ENCODE data around the gene TSHZ1.

The TSHZ1 gene

GRCh38 chr18:75221897-75222296 is 11.3 kb downstream of the TSHZ1 start:
- DNase-seq (ENCODE audit: low read depth in 2 of 2): no peak

- no peak for DNase-seq (ENCODE audit: low read depth in 2 of 2)
Observed at GRCh38 chr18:75222407-75222806, 11.8 kb downstream of the TSHZ1 start.

- DNase-seq (ENCODE audit: low read depth in 2 of 2): no peak
Observed at GRCh38 chr18:75223687-75224347, 13.2 kb downstream of the TSHZ1 start.

DNA sequence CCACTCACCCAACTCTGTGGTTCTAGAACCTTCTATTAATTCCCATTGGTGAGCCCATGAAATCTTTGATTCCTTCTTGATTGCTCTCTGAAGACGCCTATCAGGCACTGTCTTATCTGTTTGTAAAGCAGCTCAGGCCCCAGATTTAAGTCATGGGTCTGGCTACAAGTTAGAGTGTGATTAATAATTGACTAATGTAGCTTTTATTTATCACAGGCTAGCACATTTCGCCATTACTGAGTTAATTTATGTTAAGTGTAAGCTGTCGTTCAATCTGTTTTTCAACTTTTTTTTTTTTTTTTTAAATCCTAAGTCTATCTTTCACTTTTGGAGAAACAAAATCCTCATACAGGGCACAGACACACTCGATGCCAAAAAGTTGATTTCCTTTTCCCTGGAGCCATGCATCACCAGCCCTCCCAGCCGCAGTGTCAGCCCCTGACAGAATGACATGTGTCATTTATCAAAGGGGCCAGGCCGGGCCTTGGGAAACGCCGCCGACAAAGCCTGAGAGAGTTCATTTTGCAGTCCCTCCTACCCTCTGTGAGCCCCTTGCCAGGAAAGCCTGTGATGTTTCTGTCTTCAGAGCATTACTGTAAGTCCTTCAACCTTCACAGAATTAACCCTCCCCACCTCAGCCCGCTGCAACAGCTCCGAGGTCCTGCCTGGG is 15.8 kb downstream of the TSHZ1 start:
- DNase-seq (ENCODE audit: low read depth in 2 of 2): no peak

- DNase-seq (ENCODE audit: low read depth in 2 of 2): no peak
Observed at GRCh38 chr18:75226956-75227316, 16.3 kb downstream of the TSHZ1 start.

GRCh38 chr18:75227535-75228296 is 17.1 kb downstream of the TSHZ1 start:
- no peak for DNase-seq (ENCODE audit: low read depth in 2 of 2)

- no peak for DNase-seq (ENCODE audit: low read depth in 2 of 2)
Observed at GRCh38 chr18:75228967-75229366, 18.4 kb downstream of the TSHZ1 start.

GRCh38 chr18:75229437-75229836 is 18.8 kb downstream of the TSHZ1 start:
- DNase-seq (ENCODE audit: low read depth in 2 of 2): no peak

GRCh38 chr18:75230163-75231052 is 19.8 kb downstream of the TSHZ1 start:
- no peak for DNase-seq (ENCODE audit: low read depth in 2 of 2)

DNA sequence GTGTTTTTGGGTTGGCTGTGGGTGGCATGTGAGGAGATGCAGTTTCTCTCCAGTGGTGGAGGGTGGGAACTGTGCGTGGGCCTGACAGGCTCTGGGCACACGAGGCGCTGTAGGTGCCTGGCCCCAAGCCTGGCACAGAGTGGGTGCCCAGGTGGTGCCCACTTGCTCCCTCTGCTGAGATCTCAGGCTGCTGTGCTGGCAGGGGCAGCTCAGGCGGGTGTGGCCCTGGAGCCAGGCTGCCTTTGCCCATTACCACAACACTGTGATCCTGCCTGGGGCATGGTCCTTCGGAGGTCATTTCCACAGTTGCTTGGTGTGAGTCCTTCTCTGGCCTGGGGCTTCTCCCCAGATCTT is 20.4 kb downstream of the TSHZ1 start:
- DNase-seq (ENCODE audit: low read depth in 2 of 2): no peak

- no peak for DNase-seq (ENCODE audit: low read depth in 2 of 2)
Observed at GRCh38 chr18:75234901-75235300, 24.3 kb downstream of the TSHZ1 start.

GRCh38 chr18:75235896-75236295 is 25.3 kb downstream of the TSHZ1 start:
- DNase-seq (ENCODE audit: low read depth in 2 of 2): no peak

- no peak for DNase-seq (ENCODE audit: low read depth in 2 of 2)
Observed at GRCh38 chr18:75238100-75238499, 27.5 kb downstream of the TSHZ1 start.

DNA sequence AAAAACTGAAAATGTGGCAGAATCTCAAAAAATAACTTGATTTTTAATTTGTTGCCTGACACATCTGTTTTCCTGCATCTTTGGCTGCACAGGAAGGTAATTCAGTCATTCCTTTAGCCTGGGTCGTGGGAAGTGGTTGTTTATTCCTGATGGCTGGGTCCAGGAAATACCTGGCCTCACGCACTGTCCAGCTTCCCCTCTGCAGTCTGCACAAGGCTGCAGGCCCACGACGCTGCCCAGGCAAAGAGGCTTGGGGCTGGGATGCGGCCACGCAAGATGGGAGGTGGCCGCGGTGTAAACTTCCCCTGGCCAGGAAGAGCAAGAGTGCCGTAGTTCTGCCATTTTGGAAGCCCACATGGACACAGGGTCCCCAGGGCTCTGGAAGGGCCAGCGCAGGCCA is 28.2 kb downstream of the TSHZ1 start:
- no peak for DNase-seq (ENCODE audit: low read depth in 2 of 2)

DNA sequence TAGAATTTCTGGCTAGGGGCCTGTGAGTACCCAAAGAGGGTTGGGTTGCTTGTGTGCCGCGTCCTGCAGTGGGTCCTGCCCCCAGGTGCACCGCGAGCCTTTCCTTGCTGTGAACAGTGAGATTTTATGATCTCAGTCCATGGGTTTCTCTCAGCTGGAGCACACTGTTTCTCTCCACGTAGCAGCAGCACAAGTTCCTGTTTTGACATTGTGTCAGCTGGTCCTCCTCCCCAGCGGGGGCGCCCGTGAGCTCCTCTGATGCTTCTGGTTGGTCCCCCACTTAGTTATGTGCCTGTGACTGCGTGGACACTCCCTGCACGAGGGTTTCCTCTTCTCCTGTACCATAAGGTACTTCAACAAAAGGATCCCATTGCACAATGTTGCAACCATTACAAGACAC is 29.8 kb downstream of the TSHZ1 start:
- DNase-seq (ENCODE audit: low read depth in 2 of 2): no peak

GRCh38 chr18:75241705-75242104 is 31.1 kb downstream of the TSHZ1 start:
- DNase-seq (ENCODE audit: low read depth in 2 of 2): no peak

- DNase-seq (ENCODE audit: low read depth in 2 of 2): no peak
Observed at GRCh38 chr18:75244351-75245313, 34.0 kb downstream of the TSHZ1 start.

DNA sequence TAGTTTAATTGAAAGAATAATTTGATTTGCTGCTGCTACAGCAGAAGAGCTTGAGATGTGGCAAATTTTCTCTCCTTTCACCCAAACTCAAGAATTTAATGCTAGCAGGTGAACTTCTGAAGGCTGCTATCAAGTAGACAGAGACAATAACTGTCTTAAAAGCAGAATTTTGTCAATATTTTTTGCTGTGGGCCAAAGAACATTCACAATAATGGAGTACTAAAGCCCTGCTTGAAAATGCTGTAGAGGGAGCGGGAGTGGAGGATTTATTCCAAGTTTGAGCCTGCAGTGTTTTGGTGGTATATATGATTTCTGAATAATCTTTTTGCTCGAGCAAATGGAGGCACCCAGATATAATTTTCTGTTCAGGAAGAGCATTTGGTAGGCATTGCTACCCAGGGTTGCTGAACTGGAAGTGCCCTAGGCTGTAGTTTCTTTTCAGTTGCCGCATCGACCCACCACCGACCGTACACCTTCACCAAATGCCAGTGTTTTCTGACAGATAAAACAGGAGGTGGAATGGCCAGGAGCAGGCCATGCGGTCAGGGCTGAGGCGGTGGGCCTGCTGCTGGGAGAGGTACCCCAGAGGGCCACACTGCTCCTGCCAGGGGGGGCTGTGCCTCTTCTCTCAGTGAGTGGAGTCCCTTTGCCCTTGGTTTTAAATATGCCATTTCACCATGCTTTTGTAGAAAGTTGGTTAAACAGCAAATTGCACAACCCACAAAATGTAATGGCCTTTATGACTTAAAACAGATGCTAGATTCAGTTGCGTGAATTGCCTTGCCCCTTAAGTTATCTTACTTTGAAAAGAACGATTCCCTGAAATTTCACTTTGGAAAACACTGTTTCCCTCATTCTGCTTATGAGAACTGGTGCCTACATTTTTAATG is 36.4 kb downstream of the TSHZ1 start:
- no peak for DNase-seq (ENCODE audit: low read depth in 2 of 2)

DNA sequence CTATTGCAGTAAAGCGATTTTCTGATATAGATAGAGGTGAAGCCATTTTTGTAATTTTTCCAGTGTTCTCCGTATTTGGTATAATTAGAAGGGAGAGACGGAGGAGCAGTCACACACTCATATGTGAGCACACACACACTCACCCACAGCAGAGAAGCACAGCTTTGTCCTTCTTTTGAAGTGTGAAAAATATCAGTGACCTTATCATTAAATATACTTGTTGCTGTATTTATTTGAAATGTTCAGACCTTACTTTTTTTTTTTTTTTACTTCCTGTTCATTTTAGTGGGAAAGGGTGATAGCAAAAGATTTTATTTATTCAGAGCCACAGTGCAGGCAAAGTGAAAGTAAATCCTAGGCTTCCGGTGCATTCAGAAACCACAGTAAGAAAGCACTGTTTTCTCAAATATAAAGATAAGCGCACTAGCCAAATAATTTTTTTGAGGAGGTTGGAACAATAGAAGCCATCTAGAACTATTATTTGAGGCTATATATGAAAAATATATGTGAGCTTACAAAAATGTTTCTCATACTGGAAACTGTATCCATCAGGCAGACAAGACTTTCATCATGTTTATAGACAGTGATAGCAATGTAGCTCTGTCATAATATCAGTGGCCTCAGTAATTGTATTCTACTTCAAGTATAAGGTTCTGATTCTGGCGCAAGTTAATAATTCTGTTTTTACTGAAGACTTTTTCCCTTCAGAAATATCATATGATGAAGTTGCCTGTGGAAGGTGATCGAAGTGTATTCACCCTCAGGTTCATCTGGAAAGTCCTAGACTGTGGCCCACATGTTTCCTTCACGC is 37.2 kb downstream of the TSHZ1 start:
- DNase-seq (ENCODE audit: low read depth in 2 of 2): no peak

Measured in activated CD8-positive, alpha-beta memory T cell treated with anti-CD3 and anti-CD28 coated beads for 4 hours (primary cell).